Measurements from ENCODE around the gene PPP2R2B. TPM values are rescaled to one million over a fixed set of nuclear protein-coding genes. Genes with fewer than 3 reads are reported as not detected.

The PPP2R2B gene
- polyA plus RNA-seq, 3 donors, result 0.08 TPM; not detected in 2

DNA sequence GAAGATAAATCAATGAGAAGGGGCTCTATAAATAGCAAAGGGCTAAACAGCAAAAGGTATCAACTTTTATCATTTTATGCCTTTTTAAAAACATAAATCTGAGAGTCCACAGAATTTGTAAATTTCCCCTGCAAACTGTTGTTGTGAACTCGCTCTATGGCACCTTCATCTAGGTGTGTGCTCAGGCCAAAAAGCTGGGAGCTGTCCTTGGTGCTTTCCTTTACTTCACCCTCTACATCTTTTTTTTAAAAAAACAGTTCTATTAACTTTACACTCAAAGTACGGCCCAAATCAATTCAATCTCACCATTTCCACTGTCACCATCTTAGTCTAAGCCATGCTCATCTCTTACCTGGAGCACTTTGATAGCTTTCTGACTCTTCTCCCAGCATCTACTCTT lies 254.4 kb downstream of the PPP2R2B start:
- H3K36me3 ChIP-seq (replicated peaks in 1 of 2; ENCODE audit: control insufficient read depth in 1 of 2, insufficient read depth in 2 of 2, low read length in 2 of 2), result no peaks in the 10 kb centered on the region
- no peak overlapping the region for H3K4me3 Mint-ChIP-seq
- intact Hi-C loops (cut with micrococcal nuclease), result no loop called here
- WGBS (ENCODE audit: insufficient coverage), result 80% methylated on average over 2 of the region's 2 CpGs
- TF ChIP-seq, protein P1, sequence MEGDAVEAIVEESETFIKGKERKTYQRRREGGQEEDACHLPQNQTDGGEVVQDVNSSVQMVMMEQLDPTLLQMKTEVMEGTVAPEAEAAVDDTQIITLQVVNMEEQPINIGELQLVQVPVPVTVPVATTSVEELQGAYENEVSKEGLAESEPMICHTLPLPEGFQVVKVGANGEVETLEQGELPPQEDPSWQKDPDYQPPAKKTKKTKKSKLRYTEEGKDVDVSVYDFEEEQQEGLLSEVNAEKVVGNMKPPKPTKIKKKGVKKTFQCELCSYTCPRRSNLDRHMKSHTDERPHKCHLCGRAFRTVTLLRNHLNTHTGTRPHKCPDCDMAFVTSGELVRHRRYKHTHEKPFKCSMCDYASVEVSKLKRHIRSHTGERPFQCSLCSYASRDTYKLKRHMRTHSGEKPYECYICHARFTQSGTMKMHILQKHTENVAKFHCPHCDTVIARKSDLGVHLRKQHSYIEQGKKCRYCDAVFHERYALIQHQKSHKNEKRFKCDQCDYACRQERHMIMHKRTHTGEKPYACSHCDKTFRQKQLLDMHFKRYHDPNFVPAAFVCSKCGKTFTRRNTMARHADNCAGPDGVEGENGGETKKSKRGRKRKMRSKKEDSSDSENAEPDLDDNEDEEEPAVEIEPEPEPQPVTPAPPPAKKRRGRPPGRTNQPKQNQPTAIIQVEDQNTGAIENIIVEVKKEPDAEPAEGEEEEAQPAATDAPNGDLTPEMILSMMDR (IDR thresholded peaks at IDR 0.05), result no peak
- no peaks in the 10 kb centered on the region for H3K79me2 ChIP-seq (ENCODE audit: insufficient read depth, low read length)
- no peaks in the 10 kb centered on the region for H3K9me3 Mint-ChIP-seq
- no peak overlapping the region for H3K9ac ChIP-seq (ENCODE audit: insufficient read depth, low read length, poor library complexity, severe bottlenecking)
- H3K4me1 Mint-ChIP-seq, result no peaks in the 10 kb centered on the region
- H3K27ac ChIP-seq (ENCODE audit: low read depth in 1 of 2, low read length in 2 of 2), result no peak overlapping the region
- no peaks in the 10 kb centered on the region for H3K36me3 Mint-ChIP-seq
- no peaks in the 10 kb centered on the region for H3K27me3 ChIP-seq (ENCODE audit: control insufficient read depth in 2 of 2, insufficient read depth in 2 of 2, low read length in 2 of 2)
- no peak overlapping the region for H3K4me2 ChIP-seq (replicated peaks; ENCODE audit: extremely low read depth, low read length, poor library complexity, severe bottlenecking)
- peaks cover 1 to 2% (median 2%) of the 10 kb centered on the region in 3 donors for H3K27me3 Mint-ChIP-seq (ENCODE audit: low read depth in 3 of 3)
- no peak overlapping the region for H3K27ac Mint-ChIP-seq
- no peaks in the 10 kb centered on the region for H4K20me1 ChIP-seq (ENCODE audit: insufficient read depth, low read length)
- no peak for DNase-seq
- no peaks in the 10 kb centered on the region for H3K9me3 ChIP-seq (replicated peaks in 1 of 2; ENCODE audit: control insufficient read depth in 1 of 2, insufficient read depth in 1 of 2, low read length in 2 of 2)
- H3K4me3 ChIP-seq (replicated peaks in 1 of 3; ENCODE audit: low read depth in 2 of 3, low read length in 3 of 3), result no peak overlapping the region
- no peaks in the 10 kb centered on the region for H3K4me1 ChIP-seq (ENCODE audit: control insufficient read depth in 1 of 2, insufficient read depth in 2 of 2, low read length in 2 of 2)
- no peak overlapping the region for H2AFZ ChIP-seq (ENCODE audit: insufficient read depth, low read depth, low read length, poor library complexity, severe bottlenecking)

DNA sequence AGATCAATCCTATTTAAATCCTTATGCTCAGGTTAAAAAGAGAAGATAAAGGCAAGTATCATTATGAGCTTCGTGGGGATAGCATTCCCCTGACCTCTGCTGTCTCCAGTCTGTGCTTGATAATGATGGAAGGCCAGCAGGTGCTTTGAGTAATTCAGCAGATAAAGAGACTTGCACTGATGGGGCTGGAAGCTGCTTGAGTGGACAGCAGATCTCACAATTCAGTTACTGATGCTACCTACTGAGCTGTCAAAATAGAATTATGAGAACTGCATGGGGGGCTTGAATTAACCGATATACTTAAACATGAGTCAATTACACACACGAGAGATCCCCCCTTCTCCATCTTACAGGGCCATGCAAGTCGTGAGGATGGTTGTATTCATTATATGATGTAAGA lies 254.9 kb downstream of the PPP2R2B start:
- no peak for DNase-seq
- Histone ChIP-seq H2AFZ (ENCODE audit: insufficient read depth, low read depth, low read length, poor library complexity, severe bottlenecking) (no peak overlapping the region), H3K9me3 (replicated peaks in 1 of 2; ENCODE audit: control insufficient read depth in 1 of 2, insufficient read depth in 1 of 2, low read length in 2 of 2) (no peaks in the 10 kb centered on the region), H3K27ac (ENCODE audit: low read depth in 1 of 2, low read length in 2 of 2) (no peak overlapping the region), H3K79me2 (ENCODE audit: insufficient read depth, low read length) (no peaks in the 10 kb centered on the region), H3K4me1 (ENCODE audit: control insufficient read depth in 1 of 2, insufficient read depth in 2 of 2, low read length in 2 of 2) (no peaks in the 10 kb centered on the region), H3K9ac (ENCODE audit: insufficient read depth, low read length, poor library complexity, severe bottlenecking) (no peak overlapping the region), H4K20me1 (ENCODE audit: insufficient read depth, low read length) (no peaks in the 10 kb centered on the region), H3K36me3 (replicated peaks in 1 of 2; ENCODE audit: control insufficient read depth in 1 of 2, insufficient read depth in 2 of 2, low read length in 2 of 2) (no peaks in the 10 kb centered on the region), H3K27me3 (ENCODE audit: control insufficient read depth in 2 of 2, insufficient read depth in 2 of 2, low read length in 2 of 2) (no peaks in the 10 kb centered on the region), H3K4me3 (replicated peaks in 1 of 3; ENCODE audit: low read depth in 2 of 3, low read length in 3 of 3) (no peak overlapping the region), H3K4me2 (replicated peaks; ENCODE audit: extremely low read depth, low read length, poor library complexity, severe bottlenecking) (no peak overlapping the region)
- 83% methylated on average over 1 of the region's 4 CpGs for WGBS (ENCODE audit: insufficient coverage)
- Mint-ChIP-seq H3K27ac (no peak overlapping the region), H3K4me1 (no peaks in the 10 kb centered on the region), H3K9me3 (no peaks in the 10 kb centered on the region), H3K27me3 (ENCODE audit: low read depth in 3 of 3) (peaks cover 1 to 2% (median 2%) of the 10 kb centered on the region in 3 donors), H3K36me3 (no peaks in the 10 kb centered on the region), H3K4me3 (no peak overlapping the region)
- TF ChIP-seq, protein P1 (IDR thresholded peaks at IDR 0.05), result no peak
- intact Hi-C loops (cut with micrococcal nuclease), result no loop called here
